GM21576 (cell line): ENCODE measurements around the gene ANKRD31.

Experiments used
- ATAC-seq: cut with Tn5 transposase; IDR thresholded peaks from one replicate; pipeline ENCODE4 v1.9.1; 2021; ENCODE audit warnings: mild to moderate bottlenecking, moderate library complexity; ENCODE audit not compliant: unreplicated experiment

Gene ANKRD31

GRCh38 chr5:75044406-75044805 is 192.3 kb downstream of the ANKRD31 start:
- no peak for ATAC-seq

GRCh38 chr5:75043633-75044264 is 192.9 kb downstream of the ANKRD31 start:
- ATAC-seq, result no peak

- no peak for ATAC-seq
These were observed 194.2 kb downstream of the ANKRD31 start for GRCh38 chr5:75042522-75042921.

- no peak for ATAC-seq
These were observed 195.7 kb downstream of the ANKRD31 start for GRCh38 chr5:75040973-75041372.

- no peak for ATAC-seq
These were observed 199.6 kb downstream of the ANKRD31 start for GRCh38 chr5:75037106-75037505.

GRCh38 chr5:75034137-75034739 is 202.4 kb downstream of the ANKRD31 start:
- ATAC-seq, result no peak

- no peak for ATAC-seq
These were observed 205.3 kb downstream of the ANKRD31 start for GRCh38 chr5:75031366-75031765.

GRCh38 chr5:75028090-75028489 is 208.6 kb downstream of the ANKRD31 start:
- ATAC-seq, result no peak

- ATAC-seq, result no peak
These were observed 213.1 kb downstream of the ANKRD31 start for GRCh38 chr5:75023368-75024159.

GRCh38 chr5:75021800-75022199 is 214.9 kb downstream of the ANKRD31 start:
- no peak for ATAC-seq

GRCh38 chr5:75021219-75021618 is 215.5 kb downstream of the ANKRD31 start:
- ATAC-seq, result no peak

GRCh38 chr5:75020016-75020656 is 216.5 kb downstream of the ANKRD31 start:
- ATAC-seq, result no peak

- no peak for ATAC-seq
These were observed 217.7 kb downstream of the ANKRD31 start for GRCh38 chr5:75018805-75019587.
